HG03460 (cell line): ENCODE measurements around the gene SMG6.
"Not testable (repeated sequence)": the region's sequence is repeated elsewhere in the genome, so short reads cannot be mapped to it uniquely, and the experiment has no call there.

Experiments
- ATAC-seq: cut with Tn5 transposase; IDR thresholded peaks from one replicate; pipeline ENCODE4 v1.9.1; 2021; ENCODE audit not compliant: unreplicated experiment

The SMG6 gene

DNA sequence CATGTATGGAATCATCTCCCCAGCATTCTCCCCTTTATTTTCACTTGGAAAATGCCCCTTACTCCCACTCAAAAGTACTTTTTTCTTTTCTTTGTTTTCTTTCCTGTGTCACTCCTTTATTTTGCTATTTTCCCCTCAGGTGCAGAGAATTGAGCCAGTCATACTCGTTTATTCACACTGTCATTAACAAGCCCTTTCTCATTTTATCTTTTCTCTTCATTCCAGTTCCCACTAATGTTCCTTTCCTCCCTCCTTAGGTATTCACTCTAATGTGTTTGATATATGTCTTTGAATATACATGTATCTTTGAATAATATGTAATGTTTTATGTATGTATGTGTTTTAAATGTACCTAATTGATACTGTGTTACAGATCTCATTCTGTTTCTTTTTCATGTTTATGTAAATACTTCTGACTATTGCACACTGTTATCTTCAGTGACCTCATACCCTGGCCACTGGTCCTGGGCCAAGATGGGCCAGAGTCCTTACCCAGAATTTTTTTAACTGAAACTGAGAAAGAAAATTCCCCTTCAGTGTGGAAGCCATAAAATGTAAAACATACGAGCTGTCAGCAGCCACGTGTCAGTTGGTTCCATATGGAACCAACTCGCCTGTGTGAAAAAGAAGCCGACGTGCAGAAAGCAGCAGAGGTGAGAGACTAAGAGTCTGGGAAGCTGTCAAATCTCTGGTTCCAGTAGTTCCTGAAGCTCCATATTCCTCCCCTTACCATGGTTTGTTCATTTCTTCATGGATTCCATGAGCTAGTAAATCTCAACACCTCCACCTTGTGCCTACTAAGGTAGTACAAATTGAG is 6.0 kb upstream of the SMG6 start:
- ATAC-seq: no peak

DNA sequence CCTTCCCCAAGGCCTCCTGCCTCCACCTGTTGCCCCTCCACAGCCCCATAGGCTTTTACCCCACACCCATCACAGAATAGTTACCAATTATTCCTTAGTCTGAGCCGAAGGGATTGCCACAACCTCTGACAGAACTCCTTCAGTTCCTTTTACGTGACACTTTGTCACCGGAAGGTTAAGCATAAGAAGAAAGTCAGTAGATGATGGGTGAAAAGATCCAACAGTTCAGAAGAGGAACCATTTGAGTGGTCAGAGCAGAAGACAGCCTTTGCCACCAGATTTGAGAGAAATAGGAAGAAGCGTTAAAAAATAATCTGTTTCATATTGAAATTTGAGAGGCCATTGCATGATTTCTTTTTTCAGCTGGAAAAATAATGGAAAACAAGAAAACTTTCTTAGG is 1.3 kb upstream of the SMG6 start:
- ATAC-seq: no peak

DNA sequence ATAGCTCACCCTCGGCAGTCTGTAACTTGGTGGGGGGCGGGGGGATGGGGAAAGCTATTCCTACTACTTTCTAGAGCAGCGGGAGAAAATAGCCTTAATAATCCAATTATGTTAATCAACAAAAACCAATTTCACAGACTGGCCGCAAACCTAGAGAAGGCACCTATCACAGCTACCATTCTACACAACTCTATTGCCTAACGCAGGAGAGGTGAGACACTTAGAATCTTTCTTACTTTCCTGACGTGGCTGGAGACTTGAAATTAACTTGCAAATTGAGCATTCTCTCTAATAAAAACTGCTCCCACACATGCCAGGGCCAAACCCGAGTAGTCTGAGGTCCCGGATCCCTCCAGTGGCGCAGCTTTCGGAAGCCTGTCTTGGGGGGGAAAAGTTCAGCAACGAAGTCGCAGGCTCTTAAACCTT is 794 bp downstream of the SMG6 start:
- peak; percentile 8 for ATAC-seq

DNA sequence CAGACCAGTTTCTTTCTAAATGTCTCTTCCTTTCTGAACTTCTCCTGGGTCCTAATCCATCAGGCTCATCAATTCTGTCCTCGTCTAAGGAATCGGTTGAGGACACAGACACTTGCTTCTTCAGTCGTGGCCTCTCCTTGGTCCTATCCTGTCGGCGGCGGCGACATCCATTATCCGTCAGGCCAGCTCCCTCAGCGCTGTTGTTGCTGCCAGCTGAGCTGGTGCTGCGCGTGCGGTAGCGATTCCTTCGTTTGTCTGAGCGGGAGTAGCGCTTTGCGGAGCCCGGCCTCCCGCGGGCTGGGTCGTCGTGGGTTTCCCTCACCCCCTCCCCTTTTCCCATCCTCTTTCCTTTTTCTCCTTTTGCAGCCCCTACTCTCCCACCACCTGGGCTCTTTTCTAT is 3.8 kb downstream of the SMG6 start:
- ATAC-seq: no peak

DNA sequence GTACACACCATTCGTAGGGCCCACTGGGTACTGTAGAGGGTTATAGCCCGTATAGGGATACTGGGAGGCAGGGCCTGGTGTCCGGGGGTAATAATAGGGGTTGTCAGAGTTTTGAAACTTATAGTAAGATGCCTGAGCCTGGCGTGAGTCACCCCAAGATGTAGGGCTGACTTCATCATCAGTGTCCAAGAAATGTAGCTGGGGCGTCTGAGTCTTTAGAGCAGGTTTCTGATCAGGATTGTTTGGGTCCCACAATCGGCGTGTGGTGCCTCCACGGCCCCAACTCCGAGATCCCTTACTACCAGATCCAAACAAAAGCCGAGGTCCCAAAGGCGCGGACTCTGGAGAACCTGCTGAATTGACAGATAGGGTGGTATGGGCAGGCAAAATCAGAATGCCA is 4.4 kb downstream of the SMG6 start:
- ATAC-seq: no peak

DNA sequence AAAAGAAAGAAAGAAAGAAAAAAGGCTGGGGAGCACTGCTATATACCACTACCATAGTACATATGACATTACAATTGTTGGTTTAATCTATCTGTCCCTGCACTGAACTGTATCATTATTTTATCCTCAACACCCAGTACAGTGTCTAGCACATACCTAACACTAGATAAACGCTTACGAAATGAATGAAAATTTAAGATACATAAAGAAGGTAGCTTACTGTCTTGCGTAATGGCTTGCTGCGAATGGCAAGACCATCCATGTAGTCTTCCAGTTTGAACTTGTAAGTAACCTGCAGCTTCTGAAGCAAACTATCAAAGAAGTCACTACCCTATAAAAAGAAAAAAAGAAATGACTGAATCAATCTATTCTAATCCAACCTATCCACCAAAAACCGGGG is 6.6 kb downstream of the SMG6 start:
- no peak for ATAC-seq

DNA sequence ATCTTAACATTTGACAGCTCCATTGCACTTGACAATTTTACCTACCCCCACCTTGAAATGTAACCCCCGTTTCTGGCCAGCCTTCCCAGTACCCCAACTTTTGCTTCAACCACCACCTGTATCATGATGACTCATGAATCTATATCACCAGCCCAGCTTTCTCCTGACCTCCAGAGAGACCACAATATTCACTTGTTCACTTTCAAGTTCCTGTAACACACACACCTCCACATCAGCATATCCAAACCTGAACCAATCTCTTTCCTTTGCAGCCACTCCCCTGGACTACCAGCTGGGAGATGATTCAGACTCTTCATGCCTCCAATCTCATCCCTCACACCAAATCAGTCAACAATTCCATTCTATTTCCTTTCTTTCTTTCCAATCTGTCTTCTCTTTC is 8.0 kb downstream of the SMG6 start:
- ATAC-seq: no peak

DNA sequence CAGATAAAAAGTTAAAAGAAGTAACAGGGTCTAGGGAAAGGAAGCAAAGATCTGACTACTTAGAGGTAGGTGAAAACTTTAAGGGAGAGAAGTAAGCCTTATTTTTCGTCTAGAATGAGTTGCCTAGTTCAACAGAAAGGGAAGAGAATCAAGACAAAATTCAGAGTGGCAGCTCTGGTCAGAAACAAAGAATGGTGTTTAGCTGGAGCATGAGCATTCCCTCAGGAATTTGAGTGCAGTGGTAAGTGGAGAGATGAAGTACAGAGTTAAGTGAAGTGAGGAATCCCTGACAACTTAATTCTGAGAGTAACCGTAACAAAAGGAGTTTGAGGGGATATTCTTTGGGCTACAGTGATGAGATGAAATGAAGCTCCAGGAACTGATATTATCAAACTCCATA is 11.5 kb downstream of the SMG6 start:
- no peak for ATAC-seq

DNA sequence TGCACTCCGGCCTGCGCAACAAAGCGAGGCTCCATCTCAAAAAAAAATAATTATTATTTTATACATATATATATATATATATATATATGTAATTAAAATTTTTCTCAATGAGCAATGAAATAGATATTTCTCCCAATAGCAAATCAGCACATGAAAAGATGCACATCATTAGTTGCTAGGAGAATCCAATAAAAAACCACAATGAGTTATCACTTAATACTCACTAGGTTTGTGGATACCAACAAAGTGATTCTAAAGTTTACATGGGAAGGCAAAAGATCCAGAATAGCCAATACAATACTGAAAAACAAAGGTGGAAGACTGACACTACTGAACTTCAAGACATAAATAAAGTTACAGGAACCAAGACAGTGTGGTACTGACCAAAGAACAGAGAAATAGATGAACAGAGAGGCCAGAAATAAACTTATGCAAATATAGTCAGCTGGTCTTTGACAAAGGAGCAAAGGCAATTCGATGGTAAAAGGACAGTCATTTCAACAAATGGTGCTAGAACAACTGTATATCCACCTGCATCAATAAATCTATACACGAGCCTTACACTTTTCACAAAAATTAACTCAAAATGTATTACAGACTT is 13.6 kb downstream of the SMG6 start:
- no peak for ATAC-seq

DNA sequence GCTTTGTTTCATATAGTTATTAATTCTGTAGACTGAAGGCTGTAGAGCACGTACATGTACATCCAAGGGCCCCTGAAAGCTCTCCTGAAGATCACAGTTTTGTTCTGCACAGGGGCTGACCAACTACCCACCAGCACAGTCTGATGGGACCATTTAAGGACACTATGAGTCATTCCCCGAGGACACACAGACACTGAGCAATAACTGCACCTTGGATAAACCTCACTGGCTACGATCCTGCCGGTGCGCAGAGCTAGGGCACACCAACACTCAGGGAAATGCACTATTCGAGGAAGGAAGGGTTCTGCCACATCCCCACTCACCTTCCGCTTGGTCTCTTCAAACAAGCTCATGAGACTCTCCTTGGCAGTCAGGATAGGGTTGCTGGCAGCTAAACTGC is 20.3 kb downstream of the SMG6 start:
- no peak for ATAC-seq

DNA sequence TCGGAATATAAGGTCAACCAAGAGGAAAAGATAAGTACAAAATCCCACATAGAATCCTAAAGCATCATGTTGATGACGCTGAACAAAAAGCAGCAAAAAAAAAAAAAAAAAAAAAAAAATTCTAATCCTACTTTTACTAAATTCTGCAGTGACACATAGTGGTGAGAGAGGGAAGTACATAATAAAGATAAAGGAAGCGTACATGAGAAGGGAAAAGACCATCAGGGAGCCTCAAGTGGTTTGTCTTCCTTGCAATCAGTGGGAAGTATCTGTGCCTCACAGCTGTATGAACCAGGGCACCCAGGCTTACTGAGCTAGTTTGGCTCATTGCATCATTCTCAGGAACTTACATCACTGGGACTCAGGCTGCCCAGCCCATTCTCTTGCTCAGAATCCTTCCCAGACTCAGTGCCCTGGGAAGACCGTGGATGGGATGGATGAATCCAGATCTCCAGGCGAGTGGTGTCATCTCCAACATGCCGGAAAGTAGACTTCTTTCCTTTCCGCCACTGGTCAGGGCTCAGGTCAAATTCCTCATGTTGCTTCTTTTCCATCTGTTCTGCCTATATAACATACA is 21.2 kb downstream of the SMG6 start:
- ATAC-seq: no peak

DNA sequence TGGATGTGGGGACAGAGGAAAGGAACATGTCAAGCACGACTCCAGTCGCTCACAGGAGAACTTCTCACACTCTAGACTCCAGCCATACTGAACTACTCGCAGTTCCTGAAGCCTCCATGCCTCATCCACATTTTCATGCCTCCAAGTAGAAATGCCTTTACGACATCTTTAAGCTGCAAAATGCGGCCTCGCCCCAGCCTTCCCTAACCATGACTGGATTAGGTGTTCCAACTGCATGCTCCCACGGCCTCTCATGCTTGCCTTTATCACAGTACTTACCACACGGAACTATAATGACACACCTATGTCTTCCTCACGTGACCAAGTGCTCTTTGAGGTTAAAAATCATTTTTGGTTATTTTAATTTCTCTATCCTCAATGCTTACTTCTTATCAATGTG is 23.9 kb downstream of the SMG6 start:
- ATAC-seq: no peak

DNA sequence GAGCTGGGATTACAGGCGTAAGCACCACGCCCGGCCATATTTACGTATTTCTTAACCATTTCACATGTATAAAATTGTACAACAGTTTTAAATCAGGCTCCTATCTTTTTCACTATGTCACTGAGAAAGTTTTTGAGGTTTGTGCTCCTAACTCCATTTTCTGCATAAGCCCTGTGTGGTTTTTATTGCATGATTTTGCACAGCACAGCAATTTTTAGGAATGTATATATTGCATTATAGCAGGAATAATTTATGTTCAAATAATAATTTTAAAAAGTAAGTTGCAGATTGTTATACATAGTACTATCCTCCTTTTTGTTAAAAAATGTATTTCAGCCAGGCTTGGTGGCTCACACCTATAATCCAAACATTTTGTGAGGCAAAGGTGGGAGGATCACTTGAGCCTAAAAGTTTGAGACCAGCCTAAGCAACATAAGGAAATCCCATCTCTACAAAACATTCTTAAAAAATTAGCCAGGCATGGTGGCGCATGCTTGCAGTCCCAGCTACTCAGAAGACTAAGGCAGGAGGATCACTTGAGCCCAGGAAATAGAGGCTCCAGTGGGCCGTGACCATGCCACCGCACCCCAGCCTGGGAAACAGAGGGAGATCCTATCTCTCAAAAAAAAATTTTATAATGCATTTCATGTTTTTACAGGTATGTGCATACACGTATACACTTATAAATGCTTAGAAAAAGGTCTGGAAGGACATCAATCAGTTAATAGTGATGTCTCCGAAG is 26.0 kb downstream of the SMG6 start:
- ATAC-seq: no peak

DNA sequence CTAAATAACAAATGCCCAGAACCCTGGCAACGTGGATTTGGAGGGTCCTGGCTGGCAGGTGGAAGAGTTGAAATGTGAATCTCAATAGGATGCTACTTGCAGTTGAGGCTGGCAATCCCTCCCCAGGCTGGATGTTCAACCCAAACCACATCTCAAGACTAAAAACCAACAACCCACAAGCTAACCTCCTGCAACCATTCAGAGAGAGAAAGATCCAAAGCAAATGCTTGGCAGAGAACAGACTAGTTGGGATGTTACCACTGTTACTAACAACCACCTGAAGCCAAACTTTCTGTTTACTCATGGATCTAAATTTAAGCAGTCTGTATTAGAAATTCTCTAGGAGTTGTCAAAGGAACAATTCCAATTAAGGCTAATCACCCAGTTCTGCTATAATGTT is 27.9 kb downstream of the SMG6 start:
- no peak for ATAC-seq

DNA sequence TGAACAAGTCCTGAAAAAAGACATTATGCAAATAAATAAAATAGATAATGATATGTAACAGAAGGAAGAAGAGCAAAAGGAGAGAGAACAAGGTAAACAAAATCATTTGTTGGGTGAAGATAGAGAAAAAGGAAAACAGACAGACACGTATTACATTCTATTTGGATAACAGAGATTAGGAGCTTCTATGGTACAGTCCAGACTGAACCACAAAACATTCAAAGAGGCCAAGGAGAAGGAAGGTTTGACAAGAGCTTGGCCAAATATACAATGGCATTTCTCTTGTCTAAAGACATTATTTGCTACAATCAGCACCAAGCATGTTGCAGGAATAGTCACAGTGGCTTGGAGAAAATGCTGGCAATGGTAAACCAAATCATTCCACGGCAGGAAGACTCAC is 29.2 kb downstream of the SMG6 start:
- no peak for ATAC-seq

DNA sequence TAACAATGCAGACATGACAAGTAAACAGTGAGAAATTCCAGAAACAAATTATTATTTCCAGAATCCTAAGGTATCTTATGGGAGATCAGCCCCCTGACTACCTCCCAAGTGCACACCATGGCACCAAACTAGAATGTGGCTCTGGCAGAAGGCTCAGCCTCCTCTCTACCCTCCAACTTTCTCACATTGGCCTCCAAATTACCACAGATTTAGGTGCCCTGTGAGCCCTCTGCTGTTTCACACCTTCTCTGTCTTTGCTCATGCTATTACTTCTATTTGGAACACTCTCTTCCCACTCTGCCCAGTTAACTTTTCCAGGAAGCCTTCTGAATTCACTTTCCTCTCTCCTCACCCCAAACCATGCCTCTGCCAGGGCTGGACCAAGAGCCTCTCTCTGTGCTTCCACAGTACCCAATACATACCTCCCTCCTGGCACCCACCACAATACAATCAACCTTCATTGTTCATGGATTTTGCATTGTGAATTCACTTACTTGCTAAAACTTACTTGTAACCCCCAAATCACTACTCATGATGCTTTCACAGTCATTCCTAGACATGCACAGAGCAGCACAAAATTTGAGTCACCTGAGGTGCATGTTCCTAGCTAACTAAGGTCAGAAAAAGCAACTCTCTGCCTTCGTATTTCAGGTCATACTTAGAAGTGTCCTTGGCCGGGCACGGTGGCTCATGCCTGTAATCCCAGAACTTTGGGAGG is 31.4 kb downstream of the SMG6 start:
- ATAC-seq: no peak

DNA sequence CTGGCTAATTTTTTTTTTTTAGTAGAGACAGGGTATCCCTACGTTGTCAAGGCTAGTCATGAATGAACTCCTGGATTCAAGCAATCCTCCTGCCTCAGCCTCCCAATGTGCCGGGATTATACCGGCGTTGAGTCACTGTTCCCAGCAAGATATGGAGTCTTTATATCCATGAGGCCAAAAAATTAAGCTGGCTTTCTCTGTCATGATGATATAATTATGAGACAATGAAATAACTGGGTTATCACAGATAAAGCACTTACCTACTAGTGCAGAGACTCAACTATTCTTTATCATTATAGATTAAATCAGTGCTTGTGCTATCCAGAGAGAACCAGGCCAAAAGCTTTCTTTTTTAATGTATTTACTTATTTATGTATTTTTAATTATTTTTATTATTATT is 36.2 kb downstream of the SMG6 start:
- no peak for ATAC-seq

DNA sequence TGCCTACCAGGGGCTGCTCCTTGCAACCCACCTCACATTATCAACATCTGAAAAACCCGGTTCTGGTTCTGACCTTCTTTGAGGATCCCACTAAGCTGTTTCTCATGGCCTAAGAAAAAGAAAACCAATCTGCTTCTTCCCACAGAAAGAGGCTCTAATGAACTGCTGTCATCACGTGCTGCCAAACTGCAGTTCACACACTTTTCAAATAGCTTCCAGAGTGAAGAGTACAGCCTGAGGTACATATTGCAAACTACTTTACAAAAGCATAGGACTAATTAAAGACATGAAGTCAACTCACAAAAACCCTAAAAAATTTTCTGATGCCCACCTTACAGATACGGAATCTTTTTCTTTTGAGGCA is 36.7 kb downstream of the SMG6 start:
- peak; percentile 11 for ATAC-seq

DNA sequence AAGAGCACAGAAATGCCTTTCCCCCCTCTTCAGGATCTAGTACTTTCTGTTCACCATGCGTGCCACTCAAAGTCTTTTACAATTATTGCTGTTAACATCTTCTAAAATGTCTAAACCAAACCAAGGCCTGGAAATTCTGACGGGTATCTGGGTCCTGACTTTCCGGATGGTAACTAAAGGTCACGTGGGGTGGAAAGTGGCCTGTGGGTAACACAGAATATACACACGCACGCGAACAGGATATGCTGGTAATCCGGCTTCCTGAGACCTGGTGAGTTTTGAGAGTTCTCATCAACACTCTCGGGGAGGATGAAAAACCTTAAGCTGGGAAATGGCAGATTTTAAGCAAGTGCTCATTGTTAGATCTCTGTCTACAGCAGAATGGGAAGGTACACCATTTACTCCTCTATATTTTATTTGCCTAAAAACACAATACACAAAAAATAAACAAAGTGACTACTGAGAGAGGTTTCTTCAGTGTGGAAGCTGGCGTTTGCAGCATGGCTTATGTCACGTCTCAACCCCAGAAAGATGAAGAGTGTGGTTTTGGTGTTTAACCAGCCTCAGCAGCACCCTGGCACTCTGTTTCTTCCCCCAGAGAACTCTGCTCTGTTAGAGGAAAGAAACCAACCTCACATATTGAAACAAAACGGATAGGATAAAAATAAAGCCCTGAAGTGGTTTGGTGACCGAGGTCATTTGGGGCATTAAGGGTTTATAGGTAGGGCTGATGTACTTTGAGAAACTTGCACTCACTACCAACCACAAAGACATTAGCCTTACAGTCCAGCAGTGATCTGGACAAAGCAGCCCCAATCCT is 37.3 kb downstream of the SMG6 start:
- peak; percentile 63 for ATAC-seq

DNA sequence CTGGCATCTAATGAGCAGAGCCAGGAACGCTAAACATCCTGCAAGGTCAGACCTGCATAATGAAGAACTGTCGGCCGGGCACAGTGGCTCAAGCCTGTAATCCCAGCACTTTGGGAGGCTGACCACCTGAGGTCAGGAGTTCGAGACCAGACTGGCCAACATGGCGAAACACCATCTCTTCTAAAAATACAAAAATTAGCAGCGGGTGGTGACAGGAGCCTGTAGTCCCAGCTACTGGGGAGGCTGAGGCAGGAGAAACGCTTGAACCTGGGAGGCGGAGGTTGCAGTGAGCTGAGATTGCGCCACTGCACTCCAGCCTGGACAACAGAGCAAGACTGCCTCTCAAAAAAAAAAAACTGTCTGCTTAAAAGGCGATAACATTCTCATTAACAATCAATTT is 38.4 kb downstream of the SMG6 start:
- not testable (repeated sequence) for ATAC-seq
